LNCaP clone FGC (cell line): Measurements from ENCODE around the gene NPDC1.

Source experiments
- DNase-seq: peaks from one replicate; pipeline ENCODE4 v3.0.0-alpha.2; 2011; ENCODE audit warnings: low read depth
- H3K4me3 ChIP-seq: 2 replicates; pipeline ENCODE4 v1.5.1; 2011; ENCODE audit warnings: mild to moderate bottlenecking, low read depth, low read length, control low read depth
- TF ChIP-seq, protein P1 (sequence below): IDR thresholded peaks from 2 replicates; pipeline ENCODE4 v1.5.1; 2012; ENCODE audit warnings: mild to moderate bottlenecking; ENCODE audit not compliant: control insufficient read depth, insufficient read depth; ENCODE audit errors: extremely low read depth

The NPDC1 gene

DNA sequence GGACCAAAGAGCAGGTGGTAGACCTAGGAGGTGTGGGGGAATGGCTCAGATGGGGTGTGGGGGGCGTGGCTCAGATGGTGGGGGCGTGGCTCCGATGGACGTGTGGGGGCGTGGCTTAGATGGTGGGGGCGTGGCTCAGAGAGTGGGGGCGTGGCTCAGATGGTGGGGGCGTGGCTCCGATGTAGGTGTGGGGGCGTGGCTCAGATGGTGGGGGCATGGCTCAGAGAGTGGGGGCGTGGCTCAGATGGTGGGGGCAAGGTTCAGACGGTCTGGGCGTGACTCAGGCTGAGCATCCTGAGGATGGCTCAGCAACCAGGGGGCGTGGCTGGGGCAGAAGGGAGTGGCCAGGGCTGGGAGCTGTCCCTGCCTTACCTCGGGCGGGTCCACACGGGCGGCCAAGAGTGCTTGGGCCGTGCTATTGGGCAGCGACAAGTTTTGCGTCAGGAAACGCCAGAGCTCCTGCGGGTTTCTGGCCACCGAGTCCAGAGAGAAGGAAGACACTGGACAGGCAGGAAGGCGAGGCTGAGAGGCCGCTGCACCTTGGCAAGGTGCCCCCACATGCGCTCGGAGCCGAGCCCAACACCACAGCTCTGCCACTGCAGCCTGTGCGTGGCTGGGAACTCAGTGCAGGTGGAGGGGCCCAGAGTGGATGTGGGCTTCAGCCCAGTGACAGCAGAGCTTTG is 23.9 kb downstream of the NPDC1 start:
- H3K4me3 ChIP-seq: no peak overlapping the region; the same call in 1 of the 2 replicates
- TF ChIP-seq, protein P1, sequence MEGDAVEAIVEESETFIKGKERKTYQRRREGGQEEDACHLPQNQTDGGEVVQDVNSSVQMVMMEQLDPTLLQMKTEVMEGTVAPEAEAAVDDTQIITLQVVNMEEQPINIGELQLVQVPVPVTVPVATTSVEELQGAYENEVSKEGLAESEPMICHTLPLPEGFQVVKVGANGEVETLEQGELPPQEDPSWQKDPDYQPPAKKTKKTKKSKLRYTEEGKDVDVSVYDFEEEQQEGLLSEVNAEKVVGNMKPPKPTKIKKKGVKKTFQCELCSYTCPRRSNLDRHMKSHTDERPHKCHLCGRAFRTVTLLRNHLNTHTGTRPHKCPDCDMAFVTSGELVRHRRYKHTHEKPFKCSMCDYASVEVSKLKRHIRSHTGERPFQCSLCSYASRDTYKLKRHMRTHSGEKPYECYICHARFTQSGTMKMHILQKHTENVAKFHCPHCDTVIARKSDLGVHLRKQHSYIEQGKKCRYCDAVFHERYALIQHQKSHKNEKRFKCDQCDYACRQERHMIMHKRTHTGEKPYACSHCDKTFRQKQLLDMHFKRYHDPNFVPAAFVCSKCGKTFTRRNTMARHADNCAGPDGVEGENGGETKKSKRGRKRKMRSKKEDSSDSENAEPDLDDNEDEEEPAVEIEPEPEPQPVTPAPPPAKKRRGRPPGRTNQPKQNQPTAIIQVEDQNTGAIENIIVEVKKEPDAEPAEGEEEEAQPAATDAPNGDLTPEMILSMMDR: no peak
- DNase-seq: peak; percentile 99

GRCh38 chr9:137021568-137021978 is 24.4 kb downstream of the NPDC1 start:
- no peak overlapping the region for H3K4me3 ChIP-seq
- no peak for DNase-seq
- TF ChIP-seq, protein P1: no peak

DNA sequence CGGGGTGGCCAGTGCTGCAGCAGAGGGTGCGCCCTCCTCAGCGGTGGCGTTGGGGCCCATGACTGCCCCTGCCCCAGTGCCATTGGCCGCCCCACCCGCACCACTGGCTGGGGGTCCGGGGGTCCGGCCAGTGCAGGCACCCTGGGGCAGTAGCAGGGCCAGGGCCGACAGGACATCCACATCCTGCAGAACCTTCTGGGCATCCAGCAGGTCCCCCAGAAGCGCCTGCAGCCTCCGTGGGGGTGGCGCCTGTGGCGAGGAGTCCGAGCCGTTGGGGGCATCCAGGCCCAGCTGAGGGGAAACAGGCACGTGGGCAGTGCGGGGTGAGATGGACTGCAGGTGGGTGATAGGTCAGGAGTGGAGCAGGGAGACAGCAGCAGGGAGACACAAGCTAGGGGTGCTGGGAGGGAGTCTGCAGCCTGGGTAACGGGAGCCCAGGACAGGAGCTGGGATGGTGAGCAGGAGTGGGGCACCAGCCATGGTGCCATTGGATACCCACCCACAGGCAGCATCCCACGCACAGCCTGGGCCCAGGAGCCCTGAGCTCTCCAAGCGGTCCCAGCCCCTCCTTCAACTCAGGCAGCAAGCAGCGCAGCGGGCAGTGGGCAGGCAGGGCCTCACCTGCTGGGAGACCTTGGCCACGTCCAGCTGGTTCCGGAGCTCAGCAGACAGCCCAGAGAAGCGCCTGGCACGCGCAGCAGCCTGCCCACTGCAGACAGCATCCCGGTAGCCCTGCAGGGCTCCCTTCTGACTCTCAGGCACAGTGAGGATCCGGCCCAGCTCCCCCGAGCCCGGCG is 25.0 kb downstream of the NPDC1 start:
- no peak for DNase-seq
- H3K4me3 ChIP-seq: no peak overlapping the region
- TF ChIP-seq, protein P1: no peak

DNA sequence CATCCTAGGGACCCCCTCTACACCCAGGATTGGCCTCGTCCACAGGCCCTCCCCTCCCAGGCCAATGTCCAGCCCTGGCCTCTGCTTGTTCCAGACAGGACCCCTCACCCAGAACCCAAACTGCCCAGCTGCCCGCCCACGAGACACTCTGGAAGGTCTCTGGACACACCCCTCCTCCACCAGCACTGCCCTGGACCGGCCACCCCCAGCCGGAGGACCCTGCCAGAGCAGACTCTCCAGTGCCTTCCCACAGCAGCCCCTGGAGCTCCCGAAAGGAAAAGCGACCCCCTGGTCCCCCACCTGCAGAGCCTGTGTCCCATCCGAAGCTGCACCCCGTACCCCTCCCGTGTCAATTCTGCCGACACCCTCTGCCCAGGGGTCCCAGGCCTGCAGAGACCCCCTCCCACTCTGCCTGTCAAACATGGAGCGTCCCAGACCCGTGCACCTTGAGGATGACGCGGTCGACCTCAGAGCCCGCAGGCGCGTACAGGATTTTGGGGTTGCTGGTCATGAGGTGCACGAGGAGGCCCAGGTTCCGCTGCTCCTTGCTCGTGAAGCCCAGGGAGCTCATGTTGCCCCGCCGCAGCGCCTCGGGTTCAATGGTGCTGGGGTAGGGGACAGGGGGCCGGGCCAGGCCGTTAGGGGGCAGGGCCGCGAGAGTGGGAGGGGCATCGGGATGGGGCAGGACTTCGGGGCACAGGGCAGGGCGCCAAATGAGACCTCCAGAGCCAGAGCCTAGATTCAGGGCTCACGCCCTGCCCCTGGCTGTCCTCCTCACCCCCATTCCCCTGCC is 25.9 kb downstream of the NPDC1 start:
- no peak for DNase-seq
- no peak overlapping the region for H3K4me3 ChIP-seq
- TF ChIP-seq, protein P1: no peak

DNA sequence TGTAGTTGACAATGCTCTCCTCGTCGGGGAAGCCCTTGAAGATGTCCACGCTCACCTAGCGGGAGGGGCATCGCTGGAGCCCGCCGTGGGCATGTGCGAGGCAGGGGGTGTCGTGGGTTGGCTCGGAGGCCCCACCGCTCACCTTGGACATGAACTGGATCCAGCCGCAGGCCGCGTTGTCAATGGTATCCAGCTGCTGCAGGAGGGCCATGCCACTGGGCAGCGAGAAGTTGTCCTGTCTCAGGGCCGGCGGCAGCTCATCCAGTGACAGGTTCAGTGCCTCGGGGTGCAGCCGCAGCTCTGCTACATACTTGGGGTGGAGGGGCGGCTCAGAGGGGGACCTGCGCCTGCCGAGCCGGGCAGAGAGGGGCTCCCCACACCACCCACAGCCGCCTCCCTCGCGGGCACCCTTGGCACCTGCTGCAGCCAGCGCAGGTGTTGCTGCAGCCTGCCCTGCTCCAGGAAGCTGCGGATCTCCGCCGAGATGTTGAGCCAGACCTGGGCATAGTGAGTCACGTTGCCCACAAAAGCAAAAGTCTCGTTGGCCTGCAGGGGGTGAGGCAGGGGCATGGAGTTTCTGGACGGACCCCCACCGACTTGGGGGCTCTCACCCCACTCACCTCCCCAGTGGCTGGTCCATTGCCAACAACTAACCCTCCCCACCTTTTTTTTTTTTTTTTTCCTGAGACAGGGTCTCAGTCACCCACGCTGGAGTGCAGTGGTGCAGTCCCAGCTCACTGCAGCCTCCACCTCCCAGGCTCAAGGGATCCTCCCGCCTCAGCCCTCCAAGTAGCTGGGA is 27.0 kb downstream of the NPDC1 start:
- no peak for DNase-seq
- H3K4me3 ChIP-seq: no peak overlapping the region
- TF ChIP-seq, protein P1: no peak

GRCh38 chr9:137017791-137018497 is 28.0 kb downstream of the NPDC1 start:
- no peak for DNase-seq
- no peak overlapping the region for H3K4me3 ChIP-seq
- TF ChIP-seq, protein P1: no peak
